ENCODE data around the gene KIAA0232. TPM values are rescaled to one million over a fixed set of nuclear protein-coding genes. Genes with fewer than 3 reads are reported as not detected.
A peak's percentile ranks its signal among the peaks of the same experiment; 100 is the strongest.

KIAA0232 gene
- total RNA-seq, 1 donor from 2014 or later = 27.2 TPM

GRCh38 chr4:6815029-6815836 lies 32.7 kb downstream of the KIAA0232 start:
- Mint-ChIP-seq H3K27me3 (ENCODE audit: unreplicated experiment) (peaks cover 1% of the 10 kb centered on the region), H3K9me3 (ENCODE audit: unreplicated experiment) (no peaks in the 10 kb centered on the region), H3K36me3 (ENCODE audit: low read depth, unreplicated experiment) (peaks cover 15% of the 10 kb centered on the region), H3K4me1 (ENCODE audit: unreplicated experiment) (no peaks in the 10 kb centered on the region), H3K27ac (ENCODE audit: unreplicated experiment) (no peak overlapping the region), H3K4me3 (ENCODE audit: unreplicated experiment) (no peak overlapping the region)
- TF ChIP-seq, protein P1, sequence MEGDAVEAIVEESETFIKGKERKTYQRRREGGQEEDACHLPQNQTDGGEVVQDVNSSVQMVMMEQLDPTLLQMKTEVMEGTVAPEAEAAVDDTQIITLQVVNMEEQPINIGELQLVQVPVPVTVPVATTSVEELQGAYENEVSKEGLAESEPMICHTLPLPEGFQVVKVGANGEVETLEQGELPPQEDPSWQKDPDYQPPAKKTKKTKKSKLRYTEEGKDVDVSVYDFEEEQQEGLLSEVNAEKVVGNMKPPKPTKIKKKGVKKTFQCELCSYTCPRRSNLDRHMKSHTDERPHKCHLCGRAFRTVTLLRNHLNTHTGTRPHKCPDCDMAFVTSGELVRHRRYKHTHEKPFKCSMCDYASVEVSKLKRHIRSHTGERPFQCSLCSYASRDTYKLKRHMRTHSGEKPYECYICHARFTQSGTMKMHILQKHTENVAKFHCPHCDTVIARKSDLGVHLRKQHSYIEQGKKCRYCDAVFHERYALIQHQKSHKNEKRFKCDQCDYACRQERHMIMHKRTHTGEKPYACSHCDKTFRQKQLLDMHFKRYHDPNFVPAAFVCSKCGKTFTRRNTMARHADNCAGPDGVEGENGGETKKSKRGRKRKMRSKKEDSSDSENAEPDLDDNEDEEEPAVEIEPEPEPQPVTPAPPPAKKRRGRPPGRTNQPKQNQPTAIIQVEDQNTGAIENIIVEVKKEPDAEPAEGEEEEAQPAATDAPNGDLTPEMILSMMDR (IDR thresholded peaks at IDR 0.05; ENCODE audit: unreplicated experiment) = no peak
- no peak for DNase-seq (ENCODE audit: low spot score)

DNA sequence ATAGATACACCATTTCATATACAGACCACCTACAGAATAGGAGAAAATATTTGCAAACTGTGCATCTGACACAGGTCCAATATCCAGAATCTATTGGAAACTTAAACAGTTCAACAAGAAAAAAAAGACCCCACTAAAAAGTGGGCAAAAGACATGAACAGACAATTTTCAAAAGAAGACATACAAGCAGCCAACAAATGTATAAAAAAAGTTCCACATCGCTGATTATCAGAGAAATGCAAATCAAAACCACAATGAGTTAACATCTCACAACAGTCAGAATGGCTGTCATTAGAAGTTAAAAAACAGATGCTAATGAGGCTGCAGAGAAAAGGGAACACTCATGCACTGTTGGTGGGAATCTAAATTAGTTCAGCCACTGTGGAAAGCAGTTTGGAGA lies 36.8 kb downstream of the KIAA0232 start:
- H3K27ac Mint-ChIP-seq (ENCODE audit: unreplicated experiment) = no peak overlapping the region
- peaks cover 15% of the 10 kb centered on the region for H3K36me3 Mint-ChIP-seq (ENCODE audit: low read depth, unreplicated experiment)
- TF ChIP-seq, protein P1 (IDR thresholded peaks at IDR 0.05; ENCODE audit: unreplicated experiment) = no peak
- H3K9me3 Mint-ChIP-seq (ENCODE audit: unreplicated experiment) = no peaks in the 10 kb centered on the region
- peaks cover 2% of the 10 kb centered on the region for H3K27me3 Mint-ChIP-seq (ENCODE audit: unreplicated experiment)
- DNase-seq (ENCODE audit: low spot score) = no peak
- H3K4me3 Mint-ChIP-seq (ENCODE audit: unreplicated experiment) = peak overlapping the region; percentile 34
- no peaks in the 10 kb centered on the region for H3K4me1 Mint-ChIP-seq (ENCODE audit: unreplicated experiment)

DNA sequence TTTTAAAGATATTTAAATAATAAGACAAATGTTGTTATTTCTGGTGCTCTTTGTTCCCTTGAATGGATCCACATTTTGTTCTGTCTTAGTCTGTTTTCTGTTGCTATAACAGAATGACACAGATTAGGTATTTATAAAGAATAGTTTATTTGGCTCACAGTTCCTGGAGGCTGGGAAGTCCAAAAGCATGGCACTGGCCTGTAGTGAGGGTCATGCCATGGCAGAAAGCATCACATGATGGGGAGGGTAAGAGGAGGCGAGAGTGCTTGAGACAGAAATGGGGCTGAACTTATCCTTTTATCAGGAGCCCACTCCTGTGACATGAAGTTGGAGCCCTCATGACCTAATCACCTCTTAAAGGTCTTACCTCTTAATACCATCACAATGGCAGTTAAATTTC lies 38.2 kb downstream of the KIAA0232 start:
- no peaks in the 10 kb centered on the region for H3K9me3 Mint-ChIP-seq (ENCODE audit: unreplicated experiment)
- no peak for DNase-seq (ENCODE audit: low spot score)
- peaks cover 2% of the 10 kb centered on the region for H3K27me3 Mint-ChIP-seq (ENCODE audit: unreplicated experiment)
- no peak overlapping the region for H3K27ac Mint-ChIP-seq (ENCODE audit: unreplicated experiment)
- H3K36me3 Mint-ChIP-seq (ENCODE audit: low read depth, unreplicated experiment) = peaks cover 15% of the 10 kb centered on the region
- TF ChIP-seq, protein P1 (IDR thresholded peaks at IDR 0.05; ENCODE audit: unreplicated experiment) = no peak
- no peaks in the 10 kb centered on the region for H3K4me1 Mint-ChIP-seq (ENCODE audit: unreplicated experiment)
- H3K4me3 Mint-ChIP-seq (ENCODE audit: unreplicated experiment) = no peak overlapping the region

- peaks cover 18% of the 10 kb centered on the region for H3K36me3 Mint-ChIP-seq (ENCODE audit: low read depth, unreplicated experiment)
Observed at GRCh38 chr4:6824071-6824470, 41.5 kb downstream of the KIAA0232 start.

More at GRCh38 chr4:6824071-6824470, 41.5 kb downstream of the KIAA0232 start:
- no peaks in the 10 kb centered on the region for H3K9me3 Mint-ChIP-seq (ENCODE audit: unreplicated experiment)
- no peak for DNase-seq (ENCODE audit: low spot score)
- H3K4me1 Mint-ChIP-seq (ENCODE audit: unreplicated experiment) = no peaks in the 10 kb centered on the region
- TF ChIP-seq, protein P1 (IDR thresholded peaks at IDR 0.05; ENCODE audit: unreplicated experiment) = no peak
- H3K27ac Mint-ChIP-seq (ENCODE audit: unreplicated experiment) = no peak overlapping the region
- H3K27me3 Mint-ChIP-seq (ENCODE audit: unreplicated experiment) = peaks cover 2% of the 10 kb centered on the region
- H3K4me3 Mint-ChIP-seq (ENCODE audit: unreplicated experiment) = no peak overlapping the region

Measured in endothelial cell (in vitro differentiated cells).